HCT116 (cell line): ENCODE data around the gene CLEC4F. TPM values are rescaled to one million over a fixed set of nuclear protein-coding genes. Genes with fewer than 3 reads are reported as not detected.

Experiments used
- ATAC-seq: fragments of 200-7000 bp; cut with Tn5 transposase; 2 replicates; pipeline ENCODE4 v1.9.1; 2020; ENCODE audit warnings: mild to moderate bottlenecking, moderate library complexity
- BruUV-seq: library from RNA; stranded (reverse); fragments of 400-500 nt; replicated peaks from 2 replicates; lab custom pipeline; 2021; lab: Mats Ljungman, UMichigan
- CTCF ChIA-PET: fragments of 300-600 bp; sonication (Branson Sonifier 250); formaldehyde crosslinking; loops from one replicate; lab custom pipeline; 2021; ENCODE audit warnings: antibody characterized with exemption; lab: Charles Lee
- POLR2A ChIA-PET: fragments of 300-600, 350-600 bp; sonication (Branson Sonifier 250); formaldehyde crosslinking; loops from one replicate; lab custom pipeline; 2021; ENCODE audit warnings: antibody characterized with exemption; lab: Charles Lee
- RAD21 ChIA-PET, 2 experiments: fragments of 300-600 bp; sonication (Branson Sonifier 250); formaldehyde crosslinking; loops; one replicate each; lab custom pipeline; 2023; ENCODE audit warnings: low total read pairs in 2 of 2; ENCODE audit not compliant: uncharacterized antibody in 2 of 2, unreplicated experiment in 2 of 2, low non-redundant PET in 1 of 2; lab: Charles Lee
- DNase-seq: peaks from one replicate; pipeline ENCODE4 v3.0.0-alpha.2; 2010; ENCODE audit warnings: low read depth, low spot score
- H2AFZ ChIP-seq: fragments of 200-600 bp; shearing (Covaris generic), sonication (generic); 2 replicates; pipeline ENCODE4 v1.6.1; 2017; ENCODE audit warnings: low read depth, mixed run types, mixed read lengths, antibody characterized with exemption, low read length; ENCODE audit not compliant: poor library complexity, severe bottlenecking
- H3K27ac ChIP-seq: 2 replicates; pipeline ENCODE4 v1.5.1; 2012; ENCODE audit warnings: low read depth, low read length
- H3K27me3 ChIP-seq: fragments of 200-600 bp; sonication (generic); 2 replicates; pipeline ENCODE4 v1.6.1; 2016; ENCODE audit warnings: mixed run types, low read length, mixed read lengths; ENCODE audit not compliant: insufficient read depth
- H3K36me3 ChIP-seq, 2 experiments: fragments of 200-500 bp in 1 of 2; fragments of 200-600 bp in 1 of 2; sonication (Bioruptor generic) in 1 of 2; sonication (generic) in 1 of 2; 2 replicates each; pipeline versions ENCODE4 v1.5.1 to v1.6.1; 2014 to 2016; ENCODE audit warnings: low read length in 2 of 2, inconsistent platforms in 1 of 2, mixed read lengths in 1 of 2, mixed run types in 1 of 2; ENCODE audit not compliant: insufficient read depth in 2 of 2, control insufficient read depth in 1 of 2
- H3K4me1 ChIP-seq, 2 experiments: fragments of 200-600 bp in 1 of 2; sonication (generic) in 1 of 2; 2 replicates each; pipeline versions ENCODE4 v1.5.1 to v1.6.1; 2012 to 2017; ENCODE audit warnings: low read length in 2 of 2, inconsistent platforms in 1 of 2, mild to moderate bottlenecking in 1 of 2, mixed read lengths in 1 of 2, mixed run types in 1 of 2, moderate library complexity in 1 of 2; ENCODE audit not compliant: insufficient read depth in 2 of 2, control insufficient read depth in 1 of 2
- H3K4me2 ChIP-seq: fragments of 200-600 bp; sonication (generic); 2 replicates; pipeline ENCODE4 v1.6.1; 2017; ENCODE audit warnings: mixed run types, low read length, mixed read lengths
- H3K4me3 ChIP-seq, 2 experiments: fragments of 200-600 bp in 1 of 2; sonication (generic) in 1 of 2; replicated peaks in 1 of 2; 2 replicates each; pipeline ENCODE4 v1.5.1; 2011 to 2016; ENCODE audit warnings: low read length in 2 of 2, control low read depth in 1 of 2, low read depth in 1 of 2, mild to moderate bottlenecking in 1 of 2, mixed read lengths in 1 of 2, mixed run types in 1 of 2
- H3K79me2 ChIP-seq: fragments of 200-600 bp; sonication (generic); 2 replicates; pipeline ENCODE4 v1.6.1; 2017; ENCODE audit warnings: mild to moderate bottlenecking, mixed run types, low read length, moderate library complexity, mixed read lengths; ENCODE audit not compliant: insufficient read depth
- H3K9ac ChIP-seq: fragments of 200-600 bp; sonication (generic); 2 replicates; pipeline ENCODE4 v1.6.1; 2016; ENCODE audit warnings: low read length, mixed read lengths
- H3K9me2 ChIP-seq: fragments of 200-600 bp; sonication (generic), shearing (Covaris generic); 2 replicates; pipeline ENCODE4 v1.6.1; 2017; ENCODE audit warnings: mixed run types, mild to moderate bottlenecking, moderate library complexity; ENCODE audit not compliant: insufficient read depth
- H3K9me3 ChIP-seq, 2 experiments: fragments of 200-500 bp in 1 of 2; fragments of 200-600 bp in 1 of 2; sonication (Bioruptor generic) in 1 of 2; sonication (generic) in 1 of 2; 2 replicates each; pipeline ENCODE4 v1.6.1; 2014 to 2017; ENCODE audit warnings: low read length in 2 of 2, mixed read lengths in 2 of 2, inconsistent platforms in 1 of 2, low read depth in 1 of 2, mild to moderate bottlenecking in 1 of 2, mixed run types in 1 of 2, moderate library complexity in 1 of 2; ENCODE audit not compliant: control insufficient read depth in 1 of 2, insufficient read depth in 1 of 2
- H4K20me1 ChIP-seq: fragments of 200-600 bp; sonication (generic), shearing (Covaris generic); 2 replicates; pipeline ENCODE4 v1.6.1; 2017; ENCODE audit warnings: mixed run types, mild to moderate bottlenecking, moderate library complexity; ENCODE audit not compliant: insufficient read depth
- EGR1 ChIP-seq: IDR thresholded peaks from 2 replicates; pipeline ENCODE4 v1.6.1; 2012; ENCODE audit warnings: low read depth
- EZH2 ChIP-seq: fragments of 200-600 bp; sonication (generic); IDR thresholded peaks from 2 replicates; pipeline ENCODE4 v1.6.1; 2017; ENCODE audit warnings: antibody characterized with exemption, mixed run types
- FOSL1 ChIP-seq: IDR thresholded peaks from 2 replicates; pipeline ENCODE4 v1.6.1; 2012; ENCODE audit warnings: low read depth
- POLR2AphosphoS5 ChIP-seq: IDR thresholded peaks from 2 replicates; pipeline ENCODE4 v1.6.1; 2011; ENCODE audit warnings: mild to moderate bottlenecking, low read depth, low read length, moderate library complexity
- RAD21 ChIP-seq: IDR thresholded peaks from 2 replicates; pipeline ENCODE4 v1.6.1; 2012; ENCODE audit warnings: low read depth, mild to moderate bottlenecking
- SIN3A ChIP-seq: IDR thresholded peaks from 2 replicates; pipeline ENCODE4 v1.6.1; 2012; ENCODE audit warnings: low read depth
- SRF ChIP-seq: IDR thresholded peaks from 2 replicates; pipeline ENCODE4 v1.6.1; 2012; ENCODE audit warnings: low read depth
- YY1 ChIP-seq: IDR thresholded peaks from 2 replicates; pipeline ENCODE4 v1.6.1; 2011; ENCODE audit warnings: low read length, low read depth, moderate library complexity, mild to moderate bottlenecking; ENCODE audit not compliant: insufficient replicate concordance; ENCODE audit errors: extremely low read depth
- intact Hi-C: fragments of 100-400 bp; cut with micrococcal nuclease; formaldehyde crosslinking; loops from 2 replicates; pipeline ENCODE4 v1.10.0; 2022
- total RNA-seq: library from RNA; stranded (reverse); gene quantifications from one replicate; pipeline ENCODE4 v1.2.1, GENCODE V29; 2021; ENCODE audit not compliant: unreplicated experiment
- TF ChIP-seq, protein P1 (sequence below), 3 experiments: fragments of 200-600 bp in 1 of 3; sonication (generic) in 1 of 3; IDR thresholded peaks in 2 of 3; conservative IDR thresholded peaks in 1 of 3; 2 replicates each; pipeline ENCODE4 v1.5.1; 2012 to 2017; ENCODE audit warnings: low read depth in 2 of 3, low read length in 2 of 3, antibody characterized with exemption in 1 of 3, borderline replicate concordance in 1 of 3, control low read depth in 1 of 3, mild to moderate bottlenecking in 1 of 3, mixed read lengths in 1 of 3, mixed run types in 1 of 3, moderate library complexity in 1 of 3; ENCODE audit not compliant: insufficient read depth in 1 of 3
- TF ChIP-seq, protein P2 (sequence below): IDR thresholded peaks from 2 replicates; pipeline ENCODE4 v1.6.1; 2011; ENCODE audit warnings: mild to moderate bottlenecking, low read length, moderate library complexity; ENCODE audit not compliant: insufficient replicate concordance; ENCODE audit errors: extremely low read depth
- TF ChIP-seq, protein P3 (sequence below): IDR thresholded peaks from 2 replicates; pipeline ENCODE4 v1.6.1; 2012

Gene CLEC4F
- total RNA-seq, 1 experiment from 2014 or later, result not detected

DNA sequence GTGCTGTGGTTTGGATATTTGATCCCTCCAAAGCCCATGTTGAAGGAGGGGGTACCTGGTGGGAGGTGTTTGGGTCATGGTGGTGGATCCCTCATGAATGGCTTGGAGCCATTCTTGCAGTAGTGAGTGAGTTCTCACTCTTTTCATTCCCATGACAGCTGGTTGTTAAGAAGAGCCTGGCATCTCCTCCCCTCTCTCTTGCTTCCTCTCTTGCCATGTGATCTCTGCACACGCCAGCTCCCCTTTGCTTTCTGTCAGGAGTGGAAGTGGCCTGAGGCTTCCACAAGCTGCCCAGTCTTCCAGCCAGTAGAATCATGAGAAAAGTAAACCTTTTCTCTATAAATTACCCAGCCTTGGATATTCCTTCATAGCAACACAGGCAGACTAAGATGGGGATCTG, 61.0 kb downstream of the CLEC4F start:
- no peaks in the 10 kb centered on the region for H3K36me3 ChIP-seq
- no peaks in the 10 kb centered on the region for H3K9me3 ChIP-seq
- no peaks in the 10 kb centered on the region for H3K4me1 ChIP-seq
- intact Hi-C loops, result no loop called here
- no peaks in the 10 kb centered on the region for H3K9me2 ChIP-seq
- no peaks in the 10 kb centered on the region for H4K20me1 ChIP-seq
- peaks cover 4% of the 10 kb centered on the region; the same call in 1 of the 2 replicates for H3K27me3 ChIP-seq
- ChIA-PET CTCF (no interaction called here), POLR2A (no interaction called here), RAD21 (no interaction called here)
- no TSS peak for BruUV-seq
- H3K4me2 ChIP-seq, result no peak overlapping the region
- no peak overlapping the region for H2AFZ ChIP-seq
- H3K9ac ChIP-seq, result no peak overlapping the region
- ATAC-seq (no peak), DNase-seq (no peak)
- H3K4me3 ChIP-seq, result no peak overlapping the region
- no peaks in the 10 kb centered on the region for H3K79me2 ChIP-seq
- no peak overlapping the region for H3K27ac ChIP-seq
- TF ChIP-seq EGR1 (no peak), EZH2 (no peak), SIN3A (no peak), FOSL1 (no peak), RAD21 (no peak), YY1 (no peak), SRF (no peak), POLR2AphosphoS5 (no peak)
- TF ChIP-seq, protein P1, sequence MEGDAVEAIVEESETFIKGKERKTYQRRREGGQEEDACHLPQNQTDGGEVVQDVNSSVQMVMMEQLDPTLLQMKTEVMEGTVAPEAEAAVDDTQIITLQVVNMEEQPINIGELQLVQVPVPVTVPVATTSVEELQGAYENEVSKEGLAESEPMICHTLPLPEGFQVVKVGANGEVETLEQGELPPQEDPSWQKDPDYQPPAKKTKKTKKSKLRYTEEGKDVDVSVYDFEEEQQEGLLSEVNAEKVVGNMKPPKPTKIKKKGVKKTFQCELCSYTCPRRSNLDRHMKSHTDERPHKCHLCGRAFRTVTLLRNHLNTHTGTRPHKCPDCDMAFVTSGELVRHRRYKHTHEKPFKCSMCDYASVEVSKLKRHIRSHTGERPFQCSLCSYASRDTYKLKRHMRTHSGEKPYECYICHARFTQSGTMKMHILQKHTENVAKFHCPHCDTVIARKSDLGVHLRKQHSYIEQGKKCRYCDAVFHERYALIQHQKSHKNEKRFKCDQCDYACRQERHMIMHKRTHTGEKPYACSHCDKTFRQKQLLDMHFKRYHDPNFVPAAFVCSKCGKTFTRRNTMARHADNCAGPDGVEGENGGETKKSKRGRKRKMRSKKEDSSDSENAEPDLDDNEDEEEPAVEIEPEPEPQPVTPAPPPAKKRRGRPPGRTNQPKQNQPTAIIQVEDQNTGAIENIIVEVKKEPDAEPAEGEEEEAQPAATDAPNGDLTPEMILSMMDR (IDR thresholded peaks at IDR 0.05 in 2 of 3, conservative IDR thresholded peaks at IDR 0.05 in 1 of 3; ENCODE audit: borderline replicate concordance in 1 of 3, insufficient read depth in 1 of 3, low read depth in 2 of 3, low read length in 2 of 3), result no peak
- TF ChIP-seq, protein P2, sequence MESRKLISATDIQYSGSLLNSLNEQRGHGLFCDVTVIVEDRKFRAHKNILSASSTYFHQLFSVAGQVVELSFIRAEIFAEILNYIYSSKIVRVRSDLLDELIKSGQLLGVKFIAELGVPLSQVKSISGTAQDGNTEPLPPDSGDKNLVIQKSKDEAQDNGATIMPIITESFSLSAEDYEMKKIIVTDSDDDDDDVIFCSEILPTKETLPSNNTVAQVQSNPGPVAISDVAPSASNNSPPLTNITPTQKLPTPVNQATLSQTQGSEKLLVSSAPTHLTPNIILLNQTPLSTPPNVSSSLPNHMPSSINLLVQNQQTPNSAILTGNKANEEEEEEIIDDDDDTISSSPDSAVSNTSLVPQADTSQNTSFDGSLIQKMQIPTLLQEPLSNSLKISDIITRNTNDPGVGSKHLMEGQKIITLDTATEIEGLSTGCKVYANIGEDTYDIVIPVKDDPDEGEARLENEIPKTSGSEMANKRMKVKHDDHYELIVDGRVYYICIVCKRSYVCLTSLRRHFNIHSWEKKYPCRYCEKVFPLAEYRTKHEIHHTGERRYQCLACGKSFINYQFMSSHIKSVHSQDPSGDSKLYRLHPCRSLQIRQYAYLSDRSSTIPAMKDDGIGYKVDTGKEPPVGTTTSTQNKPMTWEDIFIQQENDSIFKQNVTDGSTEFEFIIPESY, result no peak
- TF ChIP-seq, protein P3, sequence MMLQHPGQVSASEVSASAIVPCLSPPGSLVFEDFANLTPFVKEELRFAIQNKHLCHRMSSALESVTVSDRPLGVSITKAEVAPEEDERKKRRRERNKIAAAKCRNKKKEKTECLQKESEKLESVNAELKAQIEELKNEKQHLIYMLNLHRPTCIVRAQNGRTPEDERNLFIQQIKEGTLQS, result no peak
- TF ChIP-seq, all 23 proteins: peak for 0

Other genes with a start within 250 kb of the CLEC4F start
- gene ADD2, start 52.4 kb downstream of the CLEC4F start, total RNA-seq, result 0.15 TPM
- gene FIGLA, start 30.0 kb downstream of the CLEC4F start, total RNA-seq, result not detected
- not detected for gene CD207, start 15.2 kb upstream of the CLEC4F start, total RNA-seq
- gene VAX2, start 80.0 kb upstream of the CLEC4F start, total RNA-seq, result 0.61 TPM
- gene ATP6V1B1, start 115.3 kb upstream of the CLEC4F start, total RNA-seq, result 0.74 TPM
- not detected for gene ANKRD53, start 158.0 kb upstream of the CLEC4F start, total RNA-seq
- 37.9 TPM for gene TEX261, start 174.3 kb upstream of the CLEC4F start, total RNA-seq
- 36.8 TPM for gene NAGK, start 248.0 kb upstream of the CLEC4F start, total RNA-seq